Measurements from ENCODE around the gene ZBTB25. TPM values are rescaled to one million over a fixed set of nuclear protein-coding genes. Genes with fewer than 3 reads are reported as not detected.

The ZBTB25 gene
- total and polyA plus RNA-seq, 2 donors (not counting 1 experiment from before 2014, with no cell fraction given), result 7.2 to 9.2 TPM

- no peak for TF ChIP-seq EZH2 (IDR thresholded peaks at IDR 0.05; ENCODE audit: low read length, missing control alignments)
- TF ChIP-seq CTCF (conservative IDR thresholded peaks at IDR 0.05 in 1 of 2, IDR thresholded peaks at IDR 0.05 in 1 of 2; ENCODE audit: low read depth in 1 of 2, low read length in 2 of 2), result no peak
- Histone ChIP-seq H4K20me1 (ENCODE audit: control insufficient read depth, extremely low read depth, insufficient read depth, low read length) (no peaks in the 10 kb centered on the region), H3K4me1 (ENCODE audit: control insufficient read depth, extremely low read depth, insufficient read depth, low read length) (peaks cover 8% of the 10 kb centered on the region), H3K4me2 (ENCODE audit: extremely low read depth, insufficient read depth, low read length) (no peak overlapping the region), H3K79me2 (ENCODE audit: control insufficient read depth, insufficient read depth, low read length) (no peaks in the 10 kb centered on the region), H3K9me3 (ENCODE audit: control insufficient read depth, insufficient read depth, low read depth, low read length) (no peaks in the 10 kb centered on the region), H3K36me3 (ENCODE audit: control insufficient read depth, insufficient read depth, low read length) (peaks cover 4% of the 10 kb centered on the region), H3K9ac (ENCODE audit: insufficient read depth, low read length) (no peak overlapping the region), H3K27ac (ENCODE audit: insufficient read depth, low read length) (no peak overlapping the region), H2AFZ (ENCODE audit: low read length) (no peak overlapping the region), H3K27me3 (ENCODE audit: control insufficient read depth, insufficient read depth, low read length) (no peaks in the 10 kb centered on the region), H3K4me3 (replicated peaks in 1 of 4; ENCODE audit: control extremely low read depth in 1 of 4, insufficient read depth in 1 of 4, low read depth in 3 of 4, low read length in 4 of 4) (no peak overlapping the region)
- DNase-seq (ENCODE audit: low read depth in 2 of 2), result peak; percentile 62 to 89
Measured at GRCh38 chr14:64421166-64421565, 82.5 kb downstream of the ZBTB25 start.

GRCh38 chr14:64419003-64419402, 84.6 kb downstream of the ZBTB25 start:
- no peak overlapping the region for H3K9ac ChIP-seq (ENCODE audit: insufficient read depth, low read length)
- no peaks in the 10 kb centered on the region for H4K20me1 ChIP-seq (ENCODE audit: control insufficient read depth, extremely low read depth, insufficient read depth, low read length)
- no peak overlapping the region for H3K4me3 ChIP-seq (replicated peaks in 1 of 4; ENCODE audit: control extremely low read depth in 1 of 4, insufficient read depth in 1 of 4, low read depth in 3 of 4, low read length in 4 of 4)
- DNase-seq (ENCODE audit: low read depth in 2 of 2), result no peak
- peaks cover 8% of the 10 kb centered on the region for H3K4me1 ChIP-seq (ENCODE audit: control insufficient read depth, extremely low read depth, insufficient read depth, low read length)
- no peak overlapping the region for H3K27ac ChIP-seq (ENCODE audit: insufficient read depth, low read length)
- H3K36me3 ChIP-seq (ENCODE audit: control insufficient read depth, insufficient read depth, low read length), result peaks cover 7% of the 10 kb centered on the region
- H2AFZ ChIP-seq (ENCODE audit: low read length), result no peak overlapping the region
- no peaks in the 10 kb centered on the region for H3K79me2 ChIP-seq (ENCODE audit: control insufficient read depth, insufficient read depth, low read length)
- TF ChIP-seq CTCF (conservative IDR thresholded peaks at IDR 0.05 in 1 of 2, IDR thresholded peaks at IDR 0.05 in 1 of 2; ENCODE audit: low read depth in 1 of 2, low read length in 2 of 2) (no peak), EZH2 (IDR thresholded peaks at IDR 0.05; ENCODE audit: low read length, missing control alignments) (no peak)
- H3K27me3 ChIP-seq (ENCODE audit: control insufficient read depth, insufficient read depth, low read length), result no peaks in the 10 kb centered on the region
- H3K4me2 ChIP-seq (ENCODE audit: extremely low read depth, insufficient read depth, low read length), result no peak overlapping the region
- H3K9me3 ChIP-seq (ENCODE audit: control insufficient read depth, insufficient read depth, low read depth, low read length), result no peaks in the 10 kb centered on the region

GRCh38 chr14:64417771-64418125, 85.9 kb downstream of the ZBTB25 start:
- no peak for DNase-seq (ENCODE audit: low read depth in 2 of 2)
- H3K27me3 ChIP-seq (ENCODE audit: control insufficient read depth, insufficient read depth, low read length), result no peaks in the 10 kb centered on the region
- no peaks in the 10 kb centered on the region for H3K79me2 ChIP-seq (ENCODE audit: control insufficient read depth, insufficient read depth, low read length)
- no peak overlapping the region for H2AFZ ChIP-seq (ENCODE audit: low read length)
- peaks cover 7% of the 10 kb centered on the region for H3K36me3 ChIP-seq (ENCODE audit: control insufficient read depth, insufficient read depth, low read length)
- H3K27ac ChIP-seq (ENCODE audit: insufficient read depth, low read length), result no peak overlapping the region
- H3K4me3 ChIP-seq (replicated peaks in 1 of 4; ENCODE audit: control extremely low read depth in 1 of 4, insufficient read depth in 1 of 4, low read depth in 3 of 4, low read length in 4 of 4), result no peak overlapping the region
- H3K4me2 ChIP-seq (ENCODE audit: extremely low read depth, insufficient read depth, low read length), result no peak overlapping the region
- no peaks in the 10 kb centered on the region for H4K20me1 ChIP-seq (ENCODE audit: control insufficient read depth, extremely low read depth, insufficient read depth, low read length)
- TF ChIP-seq EZH2 (IDR thresholded peaks at IDR 0.05; ENCODE audit: low read length, missing control alignments), result no peak
- no peak for TF ChIP-seq CTCF (conservative IDR thresholded peaks at IDR 0.05 in 1 of 2, IDR thresholded peaks at IDR 0.05 in 1 of 2; ENCODE audit: low read depth in 1 of 2, low read length in 2 of 2)
- H3K4me1 ChIP-seq (ENCODE audit: control insufficient read depth, extremely low read depth, insufficient read depth, low read length), result peaks cover 8% of the 10 kb centered on the region
- H3K9ac ChIP-seq (ENCODE audit: insufficient read depth, low read length), result no peak overlapping the region
- H3K9me3 ChIP-seq (ENCODE audit: control insufficient read depth, insufficient read depth, low read depth, low read length), result no peaks in the 10 kb centered on the region
